SK-MEL-5 (cell line): Measurements from ENCODE around the gene CCDC192. TPM values are rescaled to one million over a fixed set of nuclear protein-coding genes. Genes with fewer than 3 reads are reported as not detected.
"Not testable (repeated sequence)": the region's sequence is repeated elsewhere in the genome, so short reads cannot be mapped to it uniquely, and the experiment has no call there.

Source experiments
- DNase-seq: peaks from one replicate; pipeline ENCODE4 v3.0.0-alpha.2; 2016; ENCODE audit warnings: low read depth, low spot score
- in situ Hi-C: cut with HindIII; loops from 2 replicates; pipeline ENCODE4 v1.10.0; 2016; ENCODE audit warnings: low sequenced_read_pairs, high pct_unique_total_duplicates, low pct_unique_long_range_greater_than_20kb
- polyA plus RNA-seq, 2 experiments: library from polyadenylated mRNA; depleted of rRNA; stranded (reverse); fragments of >200 nt; gene quantifications; 2 replicates each; pipeline ENCODE4 v1.2.3, GENCODE V29; 2015
- total RNA-seq: library from RNA; depleted of rRNA; stranded (reverse); fragments of >200 nt; shearing (Covaris generic); gene quantifications from 2 replicates; pipeline ENCODE4 v1.2.3, GENCODE V29; 2014; rRNA removed

Gene CCDC192, protein sequence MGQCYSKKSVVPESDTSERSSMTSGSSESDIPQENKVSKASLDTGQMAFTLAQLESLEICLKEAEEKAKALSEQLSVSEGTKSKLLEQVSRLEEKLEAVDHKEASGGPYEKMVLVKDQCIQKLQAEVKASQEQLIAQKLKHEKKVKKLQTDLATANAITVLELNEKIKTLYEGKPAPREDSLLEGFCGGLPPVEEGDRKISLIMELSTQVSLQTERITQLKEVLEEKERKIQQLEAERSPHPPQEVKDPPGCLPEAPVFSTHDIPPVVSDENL
- total RNA-seq: not detected in 2 replicates
- not detected in 2 replicates for polyA plus RNA-seq (2015; cell fraction: cytosol; rRNA removed)
- polyA plus RNA-seq (2015; cell fraction: nucleus; rRNA removed): not detected in 2 replicates

DNA sequence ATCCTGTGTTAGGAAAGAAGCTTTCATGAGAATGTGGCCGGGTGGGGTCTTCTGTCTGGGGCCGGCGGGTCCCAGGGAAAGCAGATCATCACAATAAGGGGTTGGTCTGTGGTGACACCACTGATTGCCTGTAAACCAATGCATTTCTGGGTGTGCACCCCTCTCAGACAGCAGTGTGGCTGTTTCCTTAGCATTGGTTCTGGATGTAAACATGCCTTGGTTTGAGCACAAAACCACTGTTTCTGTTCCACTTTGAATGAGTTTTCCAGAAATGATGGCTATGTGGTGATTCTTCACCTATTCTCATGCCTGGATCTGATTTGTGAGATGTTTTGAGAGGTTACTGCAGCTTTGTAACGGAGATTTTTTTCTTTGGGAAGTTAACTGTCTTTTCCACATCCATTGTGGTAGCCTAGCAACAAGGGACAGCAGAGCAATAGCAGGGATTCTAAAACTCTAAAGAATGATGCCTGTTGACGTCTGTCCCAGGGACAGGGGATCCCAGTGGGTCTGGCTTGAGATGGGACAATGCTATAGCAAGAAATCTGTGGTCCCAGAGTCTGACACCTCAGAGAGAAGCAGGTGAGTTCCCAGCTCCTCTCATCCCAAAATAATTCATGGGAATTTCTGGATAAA, at the start of gene CCDC192:
TSS of gene CCDC192 (plus strand) at position 466 of the 636 bp plus-strand sequence. CDS start at position 521, 55 bp downstream.
- in situ Hi-C loops: no loop called here
- DNase-seq: no peak

- in situ Hi-C loops: no loop called here
- no peak for DNase-seq
Measured at GRCh38 chr5:127656825-127657224, 46.4 kb upstream of the CCDC192 start.

- no peak for DNase-seq
- in situ Hi-C loops: no loop called here
Measured at GRCh38 chr5:127660047-127660733, 43.0 kb upstream of the CCDC192 start.

GRCh38 chr5:127664093-127664492, 39.1 kb upstream of the CCDC192 start:
- in situ Hi-C loops: no loop called here
- no peak for DNase-seq

GRCh38 chr5:127665641-127666040, 37.5 kb upstream of the CCDC192 start:
- in situ Hi-C loops: no loop called here
- DNase-seq: no peak

- DNase-seq: no peak
- in situ Hi-C loops: no loop called here
Measured at GRCh38 chr5:127666043-127666716, 37.0 kb upstream of the CCDC192 start.

DNA sequence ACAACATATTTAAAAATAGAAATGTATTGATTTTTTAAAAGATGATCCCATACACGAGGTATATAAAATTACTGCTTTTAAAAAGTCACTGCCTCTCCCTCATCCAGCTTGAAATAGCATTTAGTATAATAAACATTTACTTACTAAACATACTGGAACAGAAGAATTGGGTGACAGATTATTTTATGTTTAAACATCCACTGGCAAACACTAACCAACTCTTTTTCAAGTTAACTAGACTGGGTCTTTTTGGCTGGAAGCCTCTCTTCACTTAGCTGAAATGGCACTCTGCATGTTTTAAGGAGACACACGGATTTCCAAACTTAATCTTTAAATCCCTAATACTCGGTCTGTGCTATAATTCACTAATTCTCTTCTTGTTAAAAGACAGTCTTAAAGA, 35.3 kb upstream of the CCDC192 start:
- in situ Hi-C loops: no loop called here
- DNase-seq: no peak

DNA sequence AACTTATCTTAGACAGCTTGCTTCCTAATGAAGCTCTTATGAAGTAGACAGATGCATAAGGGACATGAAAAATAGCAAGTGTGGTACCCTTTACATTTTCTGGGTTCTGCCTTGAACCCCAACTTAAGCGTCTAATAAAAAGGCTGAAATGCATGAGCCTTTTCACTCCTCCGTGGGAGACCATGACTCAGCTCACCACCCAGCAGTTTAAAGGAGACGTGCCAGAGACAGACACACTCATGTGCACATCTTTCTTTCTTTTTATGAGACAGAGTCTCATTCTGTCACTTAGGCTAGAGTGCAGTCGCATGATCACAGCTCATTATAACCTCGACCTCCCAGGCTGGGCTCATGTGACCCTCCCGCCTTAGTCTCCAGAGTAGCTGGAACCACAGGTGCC, 32.0 kb upstream of the CCDC192 start:
- DNase-seq: no peak
- in situ Hi-C loops: no loop called here

DNA sequence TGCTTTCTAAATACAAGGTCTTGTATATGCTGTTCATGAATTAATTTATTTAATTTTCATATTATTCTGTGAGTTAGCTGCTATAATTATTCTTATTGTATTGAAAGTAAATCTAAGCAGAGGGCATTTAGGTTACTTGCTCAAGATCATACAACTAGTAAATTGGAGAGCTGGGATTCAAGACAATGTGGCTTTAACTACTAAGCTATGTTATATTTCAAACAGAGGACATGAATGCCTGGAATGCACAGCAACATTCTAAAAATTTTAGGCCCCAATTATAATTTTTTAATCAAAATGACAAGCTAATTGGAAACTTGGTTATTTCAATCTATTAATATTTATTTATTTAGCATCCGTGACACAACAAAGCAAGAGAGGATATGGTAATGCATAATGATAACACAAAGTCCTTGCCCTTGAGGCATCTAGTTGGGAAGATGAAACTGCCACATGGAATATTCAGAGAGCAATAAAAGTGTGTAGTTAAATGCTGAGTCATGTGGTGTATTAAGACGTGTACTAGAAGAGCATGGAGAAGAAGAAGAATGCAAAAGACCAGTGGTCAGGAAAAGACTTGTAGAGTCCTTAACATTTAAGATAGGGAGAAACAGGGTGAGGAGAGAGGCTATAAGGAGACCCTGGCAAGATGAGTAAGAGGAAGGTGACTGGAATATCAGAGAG, 29.9 kb upstream of the CCDC192 start:
- in situ Hi-C loops: no loop called here
- DNase-seq: no peak

GRCh38 chr5:127676951-127677350, 26.2 kb upstream of the CCDC192 start:
- DNase-seq, in situ Hi-C loops: not testable (repeated sequence)

DNA sequence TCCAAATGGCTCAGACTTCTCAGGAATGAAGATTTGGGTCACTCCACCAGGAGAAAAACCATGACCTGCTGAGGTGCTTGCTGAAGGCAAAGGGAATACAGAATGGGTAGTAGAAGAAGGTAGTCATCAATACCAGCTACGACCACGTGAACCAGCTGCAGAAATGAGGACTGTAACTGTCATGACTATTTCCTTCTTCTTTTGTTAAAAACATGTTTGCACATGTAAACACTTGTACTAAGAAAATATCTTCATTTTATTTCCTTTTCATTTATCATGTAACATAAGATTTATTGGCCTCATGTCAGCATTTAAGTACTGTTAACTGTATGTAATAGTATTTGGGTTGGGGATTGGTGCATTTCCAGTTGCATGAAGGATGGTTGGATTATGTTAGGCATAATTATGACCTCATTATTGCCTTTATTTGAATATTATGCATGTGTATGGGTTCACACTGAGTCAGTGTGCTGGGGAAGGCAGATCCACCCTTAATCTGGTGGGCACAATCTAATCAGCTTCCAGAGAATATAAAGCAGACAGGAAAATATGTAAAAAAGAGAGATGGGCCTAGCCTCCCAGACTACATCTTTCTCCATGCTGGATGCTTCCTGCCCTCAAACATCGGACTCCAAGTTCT, 23.4 kb upstream of the CCDC192 start:
- in situ Hi-C loops, DNase-seq: not testable (repeated sequence)

- in situ Hi-C loops: no loop called here
- no peak for DNase-seq
Measured at GRCh38 chr5:127680595-127680994, 22.6 kb upstream of the CCDC192 start.

DNA sequence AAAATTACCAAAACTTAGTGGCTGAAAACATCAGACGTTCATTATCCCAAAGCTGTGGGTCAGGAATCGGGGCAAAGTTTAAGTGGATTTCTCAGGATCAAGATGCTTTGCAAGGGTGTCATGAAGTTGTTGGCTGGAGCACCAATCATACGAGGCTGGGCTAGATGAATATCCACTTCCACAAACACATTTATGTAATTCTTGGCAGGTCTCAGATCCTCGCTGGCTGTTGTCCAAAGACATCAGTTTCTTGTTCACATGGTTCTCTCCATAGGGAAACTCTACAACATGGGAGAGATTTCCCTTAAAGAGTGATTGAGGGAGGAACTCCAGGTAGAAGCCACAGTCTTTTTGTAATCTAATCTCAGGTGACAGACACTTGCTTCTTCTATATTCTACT, 20.2 kb upstream of the CCDC192 start:
- DNase-seq: no peak
- in situ Hi-C loops: no loop called here

GRCh38 chr5:127684726-127685467, 18.3 kb upstream of the CCDC192 start:
- in situ Hi-C loops: no loop called here
- DNase-seq: no peak

- DNase-seq: no peak
- in situ Hi-C loops: no loop called here
Measured at GRCh38 chr5:127685662-127686061, 17.5 kb upstream of the CCDC192 start.

DNA sequence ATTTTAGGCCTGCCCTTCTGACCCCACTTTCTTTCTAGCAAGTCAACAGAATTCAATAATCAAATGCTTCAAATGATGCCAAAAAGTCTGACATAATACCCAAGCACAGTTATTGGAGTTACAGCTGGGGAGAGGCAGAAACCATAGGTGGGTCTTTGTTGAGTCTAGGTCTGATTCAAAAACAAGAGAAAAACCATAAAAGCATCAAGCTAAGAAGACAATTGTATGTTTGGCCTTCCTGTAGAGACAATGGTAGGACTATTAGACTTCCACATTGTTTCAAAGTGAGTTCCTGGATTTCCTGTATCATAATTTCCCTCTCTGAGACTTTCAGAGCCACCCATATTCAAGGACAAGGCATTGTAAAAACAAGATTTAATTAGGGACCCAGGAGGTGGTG, 16.8 kb upstream of the CCDC192 start:
- in situ Hi-C loops: no loop called here
- no peak for DNase-seq
